Measurements from ENCODE around the gene HOXD3. TPM values are rescaled to one million over a fixed set of nuclear protein-coding genes. Genes with fewer than 3 reads are reported as not detected.

Gene HOXD3
- total and polyA plus RNA-seq, 9 of the 15 experiments (the other 6 are each of a cell fraction or from before 2014, with no cell fraction given): not detected

- Histone ChIP-seq H3K36me3 (ENCODE audit: control insufficient read depth, insufficient read depth, low read length) (no peaks in the 10 kb centered on the region), H3K4me3 (no peak overlapping the region), H3K9me1 (ENCODE audit: control insufficient read depth, insufficient read depth, low read length) (no peaks in the 10 kb centered on the region), H2AFZ (ENCODE audit: low read depth, low read length) (peak overlapping the region; percentile 28; the same call in 1 of the 2 replicates), H3K9ac (ENCODE audit: insufficient read depth in 1 of 2, low read depth in 2 of 2, low read length in 2 of 2) (no peak overlapping the region), H3K27me3 (ENCODE audit: control insufficient read depth in 2 of 2, insufficient read depth in 2 of 2, low read length in 2 of 2) (peaks cover 46 to 67% of the 10 kb centered on the region in 2 experiments), H4K20me1 (replicated peaks; ENCODE audit: control insufficient read depth, insufficient read depth, low read length) (0 out of 2 replicates have a peak, but pooled peaks cover 5% of the 10 kb centered on the region), H3K9me3 (replicated peaks; ENCODE audit: control insufficient read depth, insufficient read depth, low read depth, low read length) (no peaks in the 10 kb centered on the region), H3K4me1 (replicated peaks in 1 of 2; ENCODE audit: control insufficient read depth in 2 of 2, insufficient read depth in 2 of 2, low read length in 2 of 2) (peaks cover 0 to 21% of the 10 kb centered on the region in 2 experiments; a peak in 2 of 5 replicates), H3K27ac (ENCODE audit: extremely low read depth, low read depth, low read length) (no peak overlapping the region), H3K4me2 (ENCODE audit: insufficient read depth, low read length) (peak overlapping the region; percentile 16; the same call in 1 of the 2 replicates), H3K79me2 (ENCODE audit: control insufficient read depth, insufficient read depth, low read length) (no peaks in the 10 kb centered on the region)
- DNase-seq (ENCODE audit: extremely low read depth in 1 of 4, low spot score in 3 of 4): no peak
- FAIRE-seq: no peak
- BruUV-seq (replicated peaks): no TSS peak
- ChIA-PET CTCF (ENCODE audit: low intra/inter-chr PET ratio) (no interaction called here), POLR2A (interaction anchor here (0.9 to 1.7 kb wide), 2 partner anchors 316 to 486 kb away, joined by 3 read pairs; no protein-coding TSS in a partner anchor)
- ATAC-seq: no peak
- in situ Hi-C loops (cut with MboI): loop anchor here (25.0 kb wide), 2 partner anchors 681 to 1631 kb away; no protein-coding TSS in a partner anchor
- intact Hi-C loops (cut with micrococcal nuclease): no loop called here
- WGBS (ENCODE audit: insufficient coverage, low coverage, missing lambda C conversion rate): 6% methylated on average over 14 of the region's 15 CpGs
- TF ChIP-seq POLR3A (IDR thresholded peaks at IDR 0.05; ENCODE audit: borderline replicate concordance, extremely low read depth, insufficient read depth, insufficient read length): no peak
- no peak for TF ChIP-seq ZNF740 (CRISPR knock-in tag; IDR thresholded peaks at IDR 0.05)
- no peak for TF ChIP-seq ZNF740 (tag; IDR thresholded peaks at IDR 0.05)
- TF ChIP-seq JUNB (CRISPR knock-in tag; conservative IDR thresholded peaks at IDR 0.05): no peak
- TF ChIP-seq SLC30A9 (CRISPR knock-in tag; IDR thresholded peaks at IDR 0.05): no peak
- TF ChIP-seq MEIS2 (IDR thresholded peaks at IDR 0.05; ENCODE audit: partially characterized antibody): no peak
- TF ChIP-seq TAF9B (IDR thresholded peaks at IDR 0.05; ENCODE audit: partially characterized antibody): no peak
- no peak for TF ChIP-seq KDM5B (IDR thresholded peaks at IDR 0.05; ENCODE audit: insufficient replicate concordance, low read depth, low read length)
- TF ChIP-seq, protein P1, sequence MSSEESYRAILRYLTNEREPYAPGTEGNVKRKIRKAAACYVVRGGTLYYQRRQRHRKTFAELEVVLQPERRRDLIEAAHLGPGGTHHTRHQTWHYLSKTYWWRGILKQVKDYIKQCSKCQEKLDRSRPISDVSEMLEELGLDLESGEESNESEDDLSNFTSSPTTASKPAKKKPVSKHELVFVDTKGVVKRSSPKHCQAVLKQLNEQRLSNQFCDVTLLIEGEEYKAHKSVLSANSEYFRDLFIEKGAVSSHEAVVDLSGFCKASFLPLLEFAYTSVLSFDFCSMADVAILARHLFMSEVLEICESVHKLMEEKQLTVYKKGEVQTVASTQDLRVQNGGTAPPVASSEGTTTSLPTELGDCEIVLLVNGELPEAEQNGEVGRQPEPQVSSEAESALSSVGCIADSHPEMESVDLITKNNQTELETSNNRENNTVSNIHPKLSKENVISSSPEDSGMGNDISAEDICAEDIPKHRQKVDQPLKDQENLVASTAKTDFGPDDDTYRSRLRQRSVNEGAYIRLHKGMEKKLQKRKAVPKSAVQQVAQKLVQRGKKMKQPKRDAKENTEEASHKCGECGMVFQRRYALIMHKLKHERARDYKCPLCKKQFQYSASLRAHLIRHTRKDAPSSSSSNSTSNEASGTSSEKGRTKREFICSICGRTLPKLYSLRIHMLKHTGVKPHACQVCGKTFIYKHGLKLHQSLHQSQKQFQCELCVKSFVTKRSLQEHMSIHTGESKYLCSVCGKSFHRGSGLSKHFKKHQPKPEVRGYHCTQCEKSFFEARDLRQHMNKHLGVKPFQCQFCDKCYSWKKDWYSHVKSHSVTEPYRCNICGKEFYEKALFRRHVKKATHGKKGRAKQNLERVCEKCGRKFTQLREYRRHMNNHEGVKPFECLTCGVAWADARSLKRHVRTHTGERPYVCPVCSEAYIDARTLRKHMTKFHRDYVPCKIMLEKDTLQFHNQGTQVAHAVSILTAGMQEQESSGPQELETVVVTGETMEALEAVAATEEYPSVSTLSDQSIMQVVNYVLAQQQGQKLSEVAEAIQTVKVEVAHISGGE (CRISPR knock-in tag; IDR thresholded peaks at IDR 0.05): no peak
- TF ChIP-seq CBX2 (IDR thresholded peaks at IDR 0.05; ENCODE audit: insufficient read depth, low read length, poor library complexity, severe bottlenecking): peak; percentile 99
- TF ChIP-seq HDAC3 (IDR thresholded peaks at IDR 0.05; ENCODE audit: borderline replicate concordance, partially characterized antibody): no peak
- TF ChIP-seq XRCC3 (IDR thresholded peaks at IDR 0.05): no peak
- no peak for TF ChIP-seq HDGF (IDR thresholded peaks at IDR 0.05)
- TF ChIP-seq CBX8 (IDR thresholded peaks at IDR 0.05; ENCODE audit: borderline replicate concordance, extremely low read depth, low read depth, low read length, poor library complexity, severe bottlenecking): peak; percentile 85
- TF ChIP-seq HMG20B (CRISPR knock-in tag; IDR thresholded peaks at IDR 0.05): no peak
- TF ChIP-seq PML (IDR thresholded peaks at IDR 0.05; ENCODE audit: low read length): no peak
- no peak for TF ChIP-seq MAFG (tag; conservative IDR thresholded peaks at IDR 0.05)
Measured at GRCh38 chr2:176130957-176131847, 25.9 kb upstream of the HOXD3 start.

Measured in K562 (cell line).